WTC11 (cell line): ENCODE data around the gene PSMD1. TPM values are rescaled to one million over a fixed set of nuclear protein-coding genes. Genes with fewer than 3 reads are reported as not detected.

Experiments used
- ATAC-seq: fragments of 200-7000 bp; cut with Tn5 transposase; 2 replicates; pipeline ENCODE4 v1.10.0; 2021; ENCODE audit warnings: mild to moderate bottlenecking, moderate library complexity
- CTCF ChIA-PET: fragments of 300-600 bp; sonication (Branson Sonifier 250); formaldehyde crosslinking; loops from one replicate; lab custom pipeline; 2021; ENCODE audit warnings: antibody characterized with exemption; lab: Charles Lee
- POLR2A ChIA-PET: fragments of 350-600 bp; sonication (Branson Sonifier 250); formaldehyde crosslinking; loops from one replicate; lab custom pipeline; 2021; ENCODE audit warnings: antibody characterized with exemption; lab: Charles Lee
- DNase-seq: peaks from one replicate; pipeline ENCODE4 v3.0.0; 2021; ENCODE audit warnings: low spot score
- H3K27ac Mint-ChIP-seq: 2 replicates; pipeline ENCODE4 v1.8.0; 2021; ENCODE audit warnings: mixed read lengths
- H3K27me3 Mint-ChIP-seq: 2 replicates; pipeline ENCODE4 v1.8.0; 2021; ENCODE audit warnings: low read depth, mild to moderate bottlenecking, moderate library complexity, mixed read lengths
- H3K36me3 Mint-ChIP-seq: 2 replicates; pipeline ENCODE4 v1.8.0; 2021; ENCODE audit warnings: mixed read lengths
- H3K4me1 Mint-ChIP-seq: 2 replicates; pipeline ENCODE4 v1.8.0; 2022; ENCODE audit warnings: mixed read lengths
- H3K4me3 Mint-ChIP-seq: 2 replicates; pipeline ENCODE4 v1.8.0; 2021; ENCODE audit warnings: mild to moderate bottlenecking, moderate library complexity, mixed read lengths
- H3K9me3 Mint-ChIP-seq: 2 replicates; pipeline ENCODE4 v1.8.0; 2021; ENCODE audit warnings: mixed read lengths
- CBFB ChIP-seq: sonication (generic); formaldehyde crosslinking; IDR thresholded peaks from 2 replicates; pipeline ENCODE4 v1.8.1; 2022; ENCODE audit warnings: mild to moderate bottlenecking, low read depth, missing genetic modification reagents
- CREM ChIP-seq: sonication (generic); formaldehyde crosslinking; IDR thresholded peaks from 2 replicates; pipeline ENCODE4 v1.8.1; 2022; ENCODE audit warnings: mild to moderate bottlenecking, missing genetic modification reagents, moderate library complexity
- ESRRA ChIP-seq: sonication (generic); formaldehyde crosslinking; IDR thresholded peaks from 2 replicates; pipeline ENCODE4 v1.8.1; 2022; ENCODE audit warnings: mild to moderate bottlenecking, missing genetic modification reagents, borderline replicate concordance
- MXD4 ChIP-seq: fragments of 250-450 bp; sonication (Bioruptor Pico); IDR thresholded peaks from 2 replicates; pipeline ENCODE4 v1.8.0; 2021; ENCODE audit warnings: mild to moderate bottlenecking, moderate library complexity, borderline replicate concordance
- NFYB ChIP-seq: sonication (generic); formaldehyde crosslinking; conservative IDR thresholded peaks from 2 replicates; pipeline ENCODE4 v1.8.0; 2022; ENCODE audit warnings: low read depth, missing genetic modification reagents
- NR3C1 ChIP-seq: sonication (generic); formaldehyde crosslinking; conservative IDR thresholded peaks from 2 replicates; pipeline ENCODE4 v1.8.1; 2023; ENCODE audit warnings: low read depth, mild to moderate bottlenecking, missing genetic modification reagents
- SP1 ChIP-seq: sonication (generic); formaldehyde crosslinking; conservative IDR thresholded peaks from 2 replicates; pipeline ENCODE4 v1.8.1; 2022; ENCODE audit warnings: missing genetic modification reagents
- TEAD1 ChIP-seq: sonication (generic); formaldehyde crosslinking; IDR thresholded peaks from 2 replicates; pipeline ENCODE4 v1.8.0; 2022; ENCODE audit warnings: mild to moderate bottlenecking, missing genetic modification reagents
- ZNF263 ChIP-seq: sonication (generic); formaldehyde crosslinking; IDR thresholded peaks from 2 replicates; pipeline ENCODE4 v1.8.1; 2022; ENCODE audit warnings: low read depth, mild to moderate bottlenecking, moderate library complexity, missing genetic modification reagents
- ZNF532 ChIP-seq: fragments of 250-450 bp; sonication (Bioruptor Pico); IDR thresholded peaks from 2 replicates; pipeline ENCODE4 v1.9.0; 2021; ENCODE audit warnings: mild to moderate bottlenecking, borderline replicate concordance
- total RNA-seq: library from RNA; stranded (reverse); gene quantifications from 3 replicates; pipeline ENCODE4 v1.2.3, GENCODE V29; 2021
- TF ChIP-seq, protein P1 (sequence below): fragments of 250-450 bp; sonication (Bioruptor Pico); IDR thresholded peaks from 2 replicates; pipeline ENCODE4 v1.9.0; 2021; ENCODE audit warnings: mild to moderate bottlenecking
- TF ChIP-seq, protein P2 (sequence below): sonication (generic); formaldehyde crosslinking; IDR thresholded peaks from 2 replicates; pipeline ENCODE4 v1.8.1; 2023; ENCODE audit warnings: mild to moderate bottlenecking, missing genetic modification reagents, moderate library complexity
- TF ChIP-seq, protein P3 (sequence below): sonication (generic); formaldehyde crosslinking; IDR thresholded peaks from 2 replicates; pipeline ENCODE4 v1.8.1; 2023; ENCODE audit warnings: mild to moderate bottlenecking, moderate library complexity, missing genetic modification reagents
- TF ChIP-seq, protein P4 (sequence below): sonication (generic); formaldehyde crosslinking; IDR thresholded peaks from 2 replicates; pipeline ENCODE4 v1.8.0; 2022; ENCODE audit warnings: missing genetic modification reagents
- TF ChIP-seq, protein P5 (sequence below): fragments of 250-450 bp; sonication (Bioruptor Pico); conservative IDR thresholded peaks from 2 replicates; pipeline ENCODE4 v1.9.0; 2021; ENCODE audit warnings: mild to moderate bottlenecking
- TF ChIP-seq, protein P6 (sequence below): sonication (generic); formaldehyde crosslinking; IDR thresholded peaks from 2 replicates; pipeline ENCODE4 v1.8.1; 2022; ENCODE audit warnings: mild to moderate bottlenecking, moderate library complexity, missing genetic modification reagents

PSMD1 gene
- total RNA-seq, 1 experiment from 2014 or later: 163 TPM

DNA sequence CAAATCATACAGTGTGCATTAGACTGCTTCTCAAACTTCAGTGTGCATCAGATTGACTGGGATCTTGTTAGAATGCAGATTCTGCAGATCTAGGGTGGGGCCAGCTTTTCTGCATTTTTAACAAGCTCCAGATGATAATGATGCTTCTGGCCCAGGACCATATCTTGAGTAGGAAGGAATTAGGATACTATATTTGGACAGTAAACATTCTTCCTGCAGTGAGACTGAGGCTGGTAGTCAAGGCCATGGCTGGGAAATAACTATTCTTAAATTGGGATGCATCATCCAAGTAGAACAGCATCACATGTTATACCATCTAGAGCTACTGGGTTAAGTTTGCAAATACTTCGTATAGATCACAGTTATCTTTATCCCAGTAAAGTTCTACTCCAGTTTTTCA lies 113.4 kb downstream of the PSMD1 start:
- H3K36me3 Mint-ChIP-seq: peaks cover 74% of the 10 kb centered on the region
- ATAC-seq (no peak), DNase-seq (no peak)
- H3K4me1 Mint-ChIP-seq: no peaks in the 10 kb centered on the region
- no peak overlapping the region for H3K4me3 Mint-ChIP-seq
- POLR2A ChIA-PET: no interaction called here
- no peak for TF ChIP-seq ZNF532 (CRISPR knock-in tag)
- no peak for TF ChIP-seq CBFB (CRISPR knock-in tag)
- TF ChIP-seq, protein P1, sequence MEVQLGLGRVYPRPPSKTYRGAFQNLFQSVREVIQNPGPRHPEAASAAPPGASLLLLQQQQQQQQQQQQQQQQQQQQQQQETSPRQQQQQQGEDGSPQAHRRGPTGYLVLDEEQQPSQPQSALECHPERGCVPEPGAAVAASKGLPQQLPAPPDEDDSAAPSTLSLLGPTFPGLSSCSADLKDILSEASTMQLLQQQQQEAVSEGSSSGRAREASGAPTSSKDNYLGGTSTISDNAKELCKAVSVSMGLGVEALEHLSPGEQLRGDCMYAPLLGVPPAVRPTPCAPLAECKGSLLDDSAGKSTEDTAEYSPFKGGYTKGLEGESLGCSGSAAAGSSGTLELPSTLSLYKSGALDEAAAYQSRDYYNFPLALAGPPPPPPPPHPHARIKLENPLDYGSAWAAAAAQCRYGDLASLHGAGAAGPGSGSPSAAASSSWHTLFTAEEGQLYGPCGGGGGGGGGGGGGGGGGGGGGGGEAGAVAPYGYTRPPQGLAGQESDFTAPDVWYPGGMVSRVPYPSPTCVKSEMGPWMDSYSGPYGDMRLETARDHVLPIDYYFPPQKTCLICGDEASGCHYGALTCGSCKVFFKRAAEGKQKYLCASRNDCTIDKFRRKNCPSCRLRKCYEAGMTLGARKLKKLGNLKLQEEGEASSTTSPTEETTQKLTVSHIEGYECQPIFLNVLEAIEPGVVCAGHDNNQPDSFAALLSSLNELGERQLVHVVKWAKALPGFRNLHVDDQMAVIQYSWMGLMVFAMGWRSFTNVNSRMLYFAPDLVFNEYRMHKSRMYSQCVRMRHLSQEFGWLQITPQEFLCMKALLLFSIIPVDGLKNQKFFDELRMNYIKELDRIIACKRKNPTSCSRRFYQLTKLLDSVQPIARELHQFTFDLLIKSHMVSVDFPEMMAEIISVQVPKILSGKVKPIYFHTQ (CRISPR knock-in tag): no peak
- TF ChIP-seq ZNF263 (CRISPR knock-in tag): no peak
- TF ChIP-seq MXD4 (CRISPR knock-in tag): no peak
- TF ChIP-seq, protein P2, sequence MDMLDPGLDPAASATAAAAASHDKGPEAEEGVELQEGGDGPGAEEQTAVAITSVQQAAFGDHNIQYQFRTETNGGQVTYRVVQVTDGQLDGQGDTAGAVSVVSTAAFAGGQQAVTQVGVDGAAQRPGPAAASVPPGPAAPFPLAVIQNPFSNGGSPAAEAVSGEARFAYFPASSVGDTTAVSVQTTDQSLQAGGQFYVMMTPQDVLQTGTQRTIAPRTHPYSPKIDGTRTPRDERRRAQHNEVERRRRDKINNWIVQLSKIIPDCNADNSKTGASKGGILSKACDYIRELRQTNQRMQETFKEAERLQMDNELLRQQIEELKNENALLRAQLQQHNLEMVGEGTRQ: no peak
- TF ChIP-seq NFYB (CRISPR knock-in tag): no peak
- TF ChIP-seq TEAD1: no peak
- no peak for TF ChIP-seq ESRRA (CRISPR knock-in tag)
- CTCF ChIA-PET: no interaction called here
- no peaks in the 10 kb centered on the region for H3K9me3 Mint-ChIP-seq
- H3K27ac Mint-ChIP-seq: no peak overlapping the region
- no peaks in the 10 kb centered on the region for H3K27me3 Mint-ChIP-seq

GRCh38 chr2:231172025-231172424 lies 115.4 kb downstream of the PSMD1 start:
- Mint-ChIP-seq H3K4me1 (no peaks in the 10 kb centered on the region), H3K27me3 (no peaks in the 10 kb centered on the region), H3K36me3 (peaks cover 61% of the 10 kb centered on the region), H3K4me3 (no peak overlapping the region), H3K9me3 (no peaks in the 10 kb centered on the region), H3K27ac (no peak overlapping the region)
- DNase-seq (no peak), ATAC-seq (no peak)
- CTCF ChIA-PET: no interaction called here
- POLR2A ChIA-PET: no interaction called here
- TF ChIP-seq, protein P3, sequence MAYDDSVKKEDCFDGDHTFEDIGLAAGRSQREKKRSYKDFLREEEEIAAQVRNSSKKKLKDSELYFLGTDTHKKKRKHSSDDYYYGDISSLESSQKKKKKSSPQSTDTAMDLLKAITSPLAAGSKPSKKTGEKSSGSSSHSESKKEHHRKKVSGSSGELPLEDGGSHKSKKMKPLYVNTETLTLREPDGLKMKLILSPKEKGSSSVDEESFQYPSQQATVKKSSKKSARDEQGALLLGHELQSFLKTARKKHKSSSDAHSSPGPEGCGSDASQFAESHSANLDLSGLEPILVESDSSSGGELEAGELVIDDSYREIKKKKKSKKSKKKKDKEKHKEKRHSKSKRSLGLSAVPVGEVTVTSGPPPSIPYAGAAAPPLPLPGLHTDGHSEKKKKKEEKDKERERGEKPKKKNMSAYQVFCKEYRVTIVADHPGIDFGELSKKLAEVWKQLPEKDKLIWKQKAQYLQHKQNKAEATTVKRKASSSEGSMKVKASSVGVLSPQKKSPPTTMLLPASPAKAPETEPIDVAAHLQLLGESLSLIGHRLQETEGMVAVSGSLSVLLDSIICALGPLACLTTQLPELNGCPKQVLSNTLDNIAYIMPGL: no peak
- no peak for TF ChIP-seq ESRRA (CRISPR knock-in tag)
- TF ChIP-seq CREM: no peak
- TF ChIP-seq, protein P4, sequence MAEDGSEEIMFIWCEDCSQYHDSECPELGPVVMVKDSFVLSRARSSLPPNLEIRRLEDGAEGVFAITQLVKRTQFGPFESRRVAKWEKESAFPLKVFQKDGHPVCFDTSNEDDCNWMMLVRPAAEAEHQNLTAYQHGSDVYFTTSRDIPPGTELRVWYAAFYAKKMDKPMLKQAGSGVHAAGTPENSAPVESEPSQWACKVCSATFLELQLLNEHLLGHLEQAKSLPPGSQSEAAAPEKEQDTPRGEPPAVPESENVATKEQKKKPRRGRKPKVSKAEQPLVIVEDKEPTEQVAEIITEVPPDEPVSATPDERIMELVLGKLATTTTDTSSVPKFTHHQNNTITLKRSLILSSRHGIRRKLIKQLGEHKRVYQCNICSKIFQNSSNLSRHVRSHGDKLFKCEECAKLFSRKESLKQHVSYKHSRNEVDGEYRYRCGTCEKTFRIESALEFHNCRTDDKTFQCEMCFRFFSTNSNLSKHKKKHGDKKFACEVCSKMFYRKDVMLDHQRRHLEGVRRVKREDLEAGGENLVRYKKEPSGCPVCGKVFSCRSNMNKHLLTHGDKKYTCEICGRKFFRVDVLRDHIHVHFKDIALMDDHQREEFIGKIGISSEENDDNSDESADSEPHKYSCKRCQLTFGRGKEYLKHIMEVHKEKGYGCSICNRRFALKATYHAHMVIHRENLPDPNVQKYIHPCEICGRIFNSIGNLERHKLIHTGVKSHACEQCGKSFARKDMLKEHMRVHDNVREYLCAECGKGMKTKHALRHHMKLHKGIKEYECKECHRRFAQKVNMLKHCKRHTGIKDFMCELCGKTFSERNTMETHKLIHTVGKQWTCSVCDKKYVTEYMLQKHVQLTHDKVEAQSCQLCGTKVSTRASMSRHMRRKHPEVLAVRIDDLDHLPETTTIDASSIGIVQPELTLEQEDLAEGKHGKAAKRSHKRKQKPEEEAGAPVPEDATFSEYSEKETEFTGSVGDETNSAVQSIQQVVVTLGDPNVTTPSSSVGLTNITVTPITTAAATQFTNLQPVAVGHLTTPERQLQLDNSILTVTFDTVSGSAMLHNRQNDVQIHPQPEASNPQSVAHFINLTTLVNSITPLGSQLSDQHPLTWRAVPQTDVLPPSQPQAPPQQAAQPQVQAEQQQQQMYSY (CRISPR knock-in tag): no peak
- TF ChIP-seq, protein P5, sequence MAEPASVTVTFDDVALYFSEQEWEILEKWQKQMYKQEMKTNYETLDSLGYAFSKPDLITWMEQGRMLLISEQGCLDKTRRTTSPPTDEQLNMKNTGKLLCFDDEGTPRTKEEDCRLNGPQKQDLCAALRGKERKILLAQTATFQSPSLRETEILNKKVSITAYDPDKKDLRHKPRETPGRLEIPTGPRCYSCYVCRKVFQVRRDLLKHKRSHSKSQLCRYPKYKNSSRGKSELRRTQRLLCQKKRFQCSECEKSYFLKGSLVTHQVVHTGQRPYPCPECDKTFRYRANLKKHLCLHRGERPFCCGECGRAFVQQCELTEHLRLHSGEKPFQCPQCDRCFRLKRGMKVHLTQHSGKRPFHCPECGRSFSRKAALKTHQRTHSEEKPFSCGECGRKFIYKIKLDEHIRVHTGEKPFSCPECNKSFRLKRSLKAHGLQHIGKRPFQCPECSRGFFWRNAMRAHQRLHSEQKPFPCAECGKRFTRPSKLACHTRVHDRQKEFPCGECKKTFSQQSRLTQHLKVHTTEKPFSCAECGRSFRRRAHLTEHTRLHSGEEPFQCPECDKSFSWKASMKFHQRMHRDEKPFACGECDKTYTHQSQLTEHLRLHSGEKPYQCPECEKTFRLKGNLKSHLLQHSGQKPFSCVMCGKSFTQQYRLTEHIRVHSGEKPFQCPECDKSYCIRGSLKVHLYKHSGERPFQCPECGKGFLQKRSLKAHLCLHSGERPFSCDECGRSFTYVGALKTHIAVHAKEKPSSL (CRISPR knock-in tag): no peak
- TF ChIP-seq, protein P6, sequence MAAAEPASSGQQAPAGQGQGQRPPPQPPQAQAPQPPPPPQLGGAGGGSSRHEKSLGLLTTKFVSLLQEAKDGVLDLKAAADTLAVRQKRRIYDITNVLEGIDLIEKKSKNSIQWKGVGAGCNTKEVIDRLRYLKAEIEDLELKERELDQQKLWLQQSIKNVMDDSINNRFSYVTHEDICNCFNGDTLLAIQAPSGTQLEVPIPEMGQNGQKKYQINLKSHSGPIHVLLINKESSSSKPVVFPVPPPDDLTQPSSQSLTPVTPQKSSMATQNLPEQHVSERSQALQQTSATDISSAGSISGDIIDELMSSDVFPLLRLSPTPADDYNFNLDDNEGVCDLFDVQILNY: no peak
- no peak for TF ChIP-seq NR3C1 (CRISPR knock-in tag)
- no peak for TF ChIP-seq SP1 (CRISPR knock-in tag)
